ENCODE data around the gene NUDT5.
"Not testable (repeated sequence)": the region's sequence is repeated elsewhere in the genome, so short reads cannot be mapped to it uniquely, and the experiment has no call there.

Gene NUDT5

GRCh38 chr10:12195603-12196506 lies at the start of gene NUDT5, which contains the start of gene CDC123:
Gene NUDT5, minus strand, starts transcription at chr10:12195891. Its CDS starts 9,600 bp downstream, at chr10:12186291.
Gene CDC123, plus strand, starts transcription at chr10:12196188. Its CDS starts 58 bp downstream, at chr10:12196246.
- peak; percentile 70 for DNase-seq

GRCh38 chr10:12243864-12244620 lies 48.4 kb upstream of the NUDT5 start:
- no peak for DNase-seq

- DNase-seq = no peak
Measured at GRCh38 chr10:12241810-12242529, 46.3 kb upstream of the NUDT5 start.

- DNase-seq = no peak
Measured at GRCh38 chr10:12238821-12239220, 43.1 kb upstream of the NUDT5 start.

DNA sequence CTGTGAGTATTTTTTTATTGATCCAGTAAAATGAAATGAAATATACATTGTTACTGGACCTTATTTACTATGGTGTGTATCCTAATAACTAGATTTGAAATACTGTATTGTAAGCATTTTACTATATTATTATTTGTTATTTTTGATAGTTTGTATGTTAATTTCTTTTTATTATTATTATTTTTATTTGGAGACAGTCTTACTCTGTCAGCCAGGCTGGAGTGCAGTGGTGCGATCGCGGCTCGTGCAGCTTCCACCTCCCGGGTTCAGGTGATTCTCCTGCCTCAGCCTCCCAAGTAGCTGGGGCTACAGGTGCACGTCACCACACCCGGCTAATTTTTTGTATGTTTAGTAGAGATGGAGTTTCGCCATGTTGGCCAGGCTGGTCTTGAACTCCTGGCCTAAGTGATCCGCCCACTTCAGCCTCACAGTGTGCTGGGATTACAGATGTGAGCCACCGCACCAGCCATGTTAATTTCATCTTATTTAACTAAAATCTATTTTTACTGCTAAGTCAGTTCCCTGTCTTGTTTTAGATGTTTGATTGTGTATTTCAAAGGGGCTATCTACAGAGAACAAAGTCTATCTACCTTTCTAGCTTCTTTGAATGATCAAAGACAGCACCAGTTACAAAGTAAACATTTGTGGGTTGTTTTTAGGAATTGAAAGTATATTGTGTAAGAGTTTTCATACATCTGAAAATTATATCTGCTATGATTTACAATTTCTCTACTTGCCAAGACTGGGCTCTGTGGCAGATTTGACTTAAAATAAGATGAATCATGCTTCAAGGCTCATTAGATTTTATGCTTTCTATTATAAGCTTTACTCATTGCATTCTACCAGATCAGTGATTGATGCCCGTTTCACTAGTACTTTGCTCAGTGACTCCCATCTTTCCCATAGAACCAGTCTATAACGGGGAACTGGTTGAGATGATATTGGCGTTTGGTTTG lies 41.9 kb upstream of the NUDT5 start:
- no peak for DNase-seq

DNA sequence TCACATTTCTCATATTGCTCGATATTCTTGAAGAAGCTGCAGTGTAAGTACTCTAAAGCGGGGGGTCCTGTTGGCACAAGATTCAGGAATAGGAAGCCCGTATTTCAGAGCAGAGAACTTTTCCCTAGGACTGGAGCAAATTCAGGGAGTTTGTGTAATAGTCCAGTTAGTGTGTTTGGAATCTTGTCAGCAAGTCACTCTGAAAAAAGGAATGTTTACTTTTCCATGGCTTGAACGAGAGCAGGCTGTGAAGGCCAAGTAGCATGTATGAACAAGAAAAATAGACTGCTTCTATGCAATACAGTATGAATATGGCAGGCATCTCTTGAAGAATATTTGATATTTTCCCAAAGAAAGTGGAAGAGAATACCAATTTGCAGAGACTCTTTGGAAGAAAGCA lies 40.1 kb upstream of the NUDT5 start:
- DNase-seq = no peak

DNA sequence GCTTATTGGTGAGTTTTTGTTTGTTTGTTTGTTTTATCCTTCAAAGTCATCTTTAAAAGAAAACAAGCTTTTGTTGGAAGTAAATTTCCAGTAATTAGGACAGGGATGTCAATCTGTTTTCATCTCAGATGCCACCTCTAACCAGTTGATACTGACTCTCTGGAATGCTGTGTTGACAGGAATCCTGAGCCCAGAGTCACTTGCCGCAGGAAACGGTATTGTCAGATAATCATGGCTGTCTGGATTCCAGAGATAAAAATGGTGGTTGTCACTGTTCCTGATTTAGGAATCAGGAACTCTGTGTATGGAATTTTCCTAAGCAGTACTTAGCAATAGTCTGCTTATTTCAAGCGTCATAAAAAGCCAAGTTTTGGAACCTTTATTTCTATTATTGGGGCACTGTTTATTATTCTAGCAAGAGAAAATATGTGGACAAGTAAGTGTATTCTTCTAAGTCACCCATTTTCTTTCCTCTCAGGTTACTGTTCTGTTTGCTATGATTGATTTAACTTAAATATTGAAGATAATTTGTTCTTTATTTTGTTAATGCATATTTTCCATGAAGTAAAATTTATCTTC lies 39.5 kb upstream of the NUDT5 start:
- no peak for DNase-seq

- DNase-seq = not testable (repeated sequence)
Measured at GRCh38 chr10:12234687-12235086, 39.0 kb upstream of the NUDT5 start.

- no peak for DNase-seq
Measured at GRCh38 chr10:12228851-12229250, 33.2 kb upstream of the NUDT5 start.

GRCh38 chr10:12226438-12226837 lies 30.7 kb upstream of the NUDT5 start:
- DNase-seq = not testable (repeated sequence)

DNA sequence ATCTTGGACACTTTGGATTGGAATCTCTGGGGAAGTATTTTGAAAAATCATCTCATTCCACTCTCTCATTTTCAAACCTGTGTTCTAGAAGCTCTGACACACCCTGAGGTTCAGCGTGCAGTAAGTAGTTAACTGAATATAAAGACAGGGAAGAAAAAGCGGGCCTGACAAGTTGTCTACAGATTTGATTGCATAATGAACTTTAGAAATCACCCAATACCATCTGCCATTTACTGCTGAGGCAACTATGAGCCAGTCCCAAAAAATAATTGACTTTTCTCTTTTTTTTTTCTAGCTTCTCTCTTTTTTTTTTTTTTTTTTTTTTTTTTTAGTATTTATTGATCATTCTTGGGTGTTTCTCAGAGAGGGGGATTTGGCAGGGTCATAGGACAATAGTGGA lies 29.8 kb upstream of the NUDT5 start:
- no peak for DNase-seq

DNA sequence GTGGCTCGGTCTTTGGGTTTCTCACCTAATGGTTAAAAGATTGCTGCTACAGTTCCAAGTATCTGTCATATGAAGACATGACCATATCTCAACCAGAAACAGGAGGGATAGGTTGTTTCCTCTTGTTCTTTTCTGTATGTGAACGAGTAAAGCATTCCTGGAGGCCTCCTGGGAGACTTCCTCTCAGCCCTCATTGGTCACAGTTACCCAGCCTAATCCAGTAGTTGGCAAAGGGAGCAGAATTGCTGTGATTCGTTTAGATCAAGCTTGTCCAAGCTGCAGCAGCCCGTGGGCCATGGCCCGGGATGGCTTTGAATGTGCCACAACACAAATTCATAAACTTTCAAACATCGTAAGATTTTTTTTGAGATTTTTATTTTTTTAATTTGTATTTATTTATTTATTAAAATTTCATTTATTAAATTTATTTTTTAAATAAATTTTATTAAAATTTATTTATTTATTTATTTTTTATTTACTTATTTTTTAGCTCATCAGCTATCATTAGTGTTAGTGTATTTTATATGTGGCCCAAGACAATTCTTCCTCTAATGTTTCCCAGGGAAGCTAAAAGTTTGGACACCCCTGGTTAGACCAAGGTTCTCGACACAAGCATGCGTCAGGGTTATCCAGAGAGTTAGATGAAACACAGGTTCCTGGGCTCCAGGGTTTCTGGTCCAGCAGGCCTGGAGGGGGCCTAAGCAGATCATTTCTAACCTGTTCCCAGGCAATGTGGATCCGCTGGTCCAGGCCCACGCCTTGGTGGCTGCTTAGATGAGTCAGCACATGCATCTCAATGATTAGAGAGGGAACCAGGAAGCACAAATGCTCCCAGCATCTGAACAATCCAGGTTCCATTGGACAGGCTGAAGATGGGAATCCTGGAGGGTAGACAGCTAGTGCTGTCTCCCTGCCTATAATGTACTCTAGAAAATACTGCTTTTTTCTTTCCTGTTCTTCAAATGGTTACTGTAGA lies 25.9 kb upstream of the NUDT5 start:
- no peak for DNase-seq

GRCh38 chr10:12218991-12219390 lies 23.3 kb upstream of the NUDT5 start:
- DNase-seq = no peak

- no peak for DNase-seq
Measured at GRCh38 chr10:12214763-12215218, 19.1 kb upstream of the NUDT5 start.

GRCh38 chr10:12214093-12214492 lies 18.4 kb upstream of the NUDT5 start:
- no peak for DNase-seq

DNA sequence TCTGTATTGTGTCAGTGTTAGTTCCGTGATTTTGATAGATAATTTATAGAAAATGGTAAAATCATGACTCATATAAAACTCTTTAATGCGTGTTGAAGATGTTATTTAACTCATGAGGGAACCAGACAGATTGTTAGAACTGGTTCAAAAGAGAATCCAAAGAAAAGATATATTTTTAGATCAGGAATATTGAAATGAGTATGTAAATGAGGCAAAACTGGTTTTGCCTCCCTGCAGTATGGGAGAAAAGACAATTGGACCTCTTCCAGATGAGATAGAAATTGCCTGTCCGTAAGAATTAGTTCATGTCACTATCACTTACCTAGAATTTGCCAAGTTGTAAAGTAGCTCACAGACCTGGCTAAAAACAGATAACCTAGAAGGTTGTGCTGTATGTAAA lies 17.9 kb upstream of the NUDT5 start:
- DNase-seq = no peak

- DNase-seq = no peak
Measured at GRCh38 chr10:12212454-12212853, 16.8 kb upstream of the NUDT5 start.

GRCh38 chr10:12208460-12208859 lies 12.8 kb upstream of the NUDT5 start:
- no peak for DNase-seq

DNA sequence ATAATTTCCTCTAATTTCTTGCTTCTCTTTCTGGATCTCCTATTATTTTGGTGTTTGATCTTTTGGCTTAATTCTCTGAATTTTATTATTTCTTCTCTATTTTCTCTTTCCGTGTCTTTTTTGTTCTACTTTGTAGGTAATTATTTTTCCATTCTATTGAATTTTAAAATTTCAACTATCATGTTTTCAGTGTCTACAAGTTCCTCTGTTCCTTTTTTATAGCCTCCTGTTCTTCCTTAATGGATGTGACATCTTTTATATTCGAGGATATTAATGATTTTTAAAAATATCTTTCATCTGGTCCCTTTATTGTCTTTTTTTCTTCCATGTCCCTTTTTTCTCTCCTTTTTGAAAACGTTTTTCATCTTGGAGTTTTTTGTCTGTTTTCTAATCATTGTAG lies 11.4 kb upstream of the NUDT5 start:
- no peak for DNase-seq

- no peak for DNase-seq
Measured at GRCh38 chr10:12205082-12205481, 9.4 kb upstream of the NUDT5 start.
